ENCODE results near the gene VSIG1.

- TF ChIP-seq NR2C2 (IDR thresholded peaks at IDR 0.05; ENCODE audit: borderline replicate concordance, control insufficient read depth, insufficient read length, low read depth) (no peak), ZZZ3 (IDR thresholded peaks at IDR 0.05; ENCODE audit: control insufficient read depth, insufficient read length, low read depth) (no peak), CTCF (IDR thresholded peaks at IDR 0.05 in 2 of 3, conservative IDR thresholded peaks at IDR 0.05 in 1 of 3; ENCODE audit: control insufficient read depth in 2 of 3, extremely low read depth in 1 of 3, insufficient read depth in 1 of 3, low read depth in 3 of 3, low read length in 3 of 3) (no peak), POLR2A (IDR thresholded peaks at IDR 0.05; ENCODE audit: low read depth, low read length) (no peak), RELB (IDR thresholded peaks at IDR 0.05; ENCODE audit: low read depth) (no peak)
Measured at GRCh38 chrX:108000751-108001150, 44.1 kb upstream of the VSIG1 start.

Data from GM12878 (cell line).